ENCODE measurements around the gene STAT2. TPM values are rescaled to one million over a fixed set of nuclear protein-coding genes. Genes with fewer than 3 reads are reported as not detected.
"Not testable (repeated sequence)": the region's sequence is repeated elsewhere in the genome, so short reads cannot be mapped to it uniquely, and the experiment has no call there.

The STAT2 gene
- total and polyA plus RNA-seq, 10 of the 15 experiments (the other 5 are each of a cell fraction or from before 2014, with no cell fraction given) = 16.9 to 106 (median 77.9) TPM

DNA sequence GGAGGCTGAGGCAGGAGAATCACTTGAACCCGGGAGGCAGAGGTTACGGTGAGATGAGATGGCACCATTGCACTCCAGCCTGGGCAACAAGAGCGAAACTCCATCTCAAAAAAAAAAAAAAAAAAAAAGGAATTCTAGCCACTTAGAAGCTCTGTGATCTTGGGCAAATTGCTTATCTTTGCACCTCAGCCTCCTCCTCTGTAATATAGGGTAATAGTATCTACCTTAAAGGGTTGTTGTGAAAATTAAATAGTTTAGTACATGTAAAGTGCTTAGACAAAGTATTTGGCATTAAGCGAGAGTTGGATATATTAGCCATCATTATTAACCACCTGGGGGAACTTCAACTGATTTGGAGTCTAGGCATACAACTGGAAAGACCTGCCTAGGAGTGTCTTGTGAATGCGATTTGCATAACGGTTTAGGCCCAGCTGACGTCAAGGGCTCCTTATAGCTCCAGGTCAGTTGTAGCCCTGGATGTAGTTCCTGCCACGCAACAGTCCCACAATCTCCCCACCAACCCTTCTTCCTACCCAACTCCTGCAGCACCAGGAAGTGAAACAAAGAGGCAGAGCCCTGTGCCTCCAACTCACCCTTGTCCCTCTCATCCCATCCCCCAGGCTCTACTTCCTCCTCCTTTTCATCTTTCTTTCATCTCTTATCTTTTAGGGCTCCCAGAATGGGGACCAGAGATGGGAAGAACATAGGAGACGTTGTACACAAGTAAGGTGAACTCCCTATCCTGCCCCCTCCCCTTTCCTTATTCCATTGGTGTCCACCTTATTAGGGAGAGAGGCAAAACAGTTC, 23.3 kb downstream of the STAT2 start (continued):
- peak; percentile 93; the same call in 2 of the 3 replicates for TF ChIP-seq POU2F2 (IDR thresholded peaks at IDR 0.05; ENCODE audit: borderline replicate concordance, low read depth, low read length)
- TF ChIP-seq, protein P1, sequence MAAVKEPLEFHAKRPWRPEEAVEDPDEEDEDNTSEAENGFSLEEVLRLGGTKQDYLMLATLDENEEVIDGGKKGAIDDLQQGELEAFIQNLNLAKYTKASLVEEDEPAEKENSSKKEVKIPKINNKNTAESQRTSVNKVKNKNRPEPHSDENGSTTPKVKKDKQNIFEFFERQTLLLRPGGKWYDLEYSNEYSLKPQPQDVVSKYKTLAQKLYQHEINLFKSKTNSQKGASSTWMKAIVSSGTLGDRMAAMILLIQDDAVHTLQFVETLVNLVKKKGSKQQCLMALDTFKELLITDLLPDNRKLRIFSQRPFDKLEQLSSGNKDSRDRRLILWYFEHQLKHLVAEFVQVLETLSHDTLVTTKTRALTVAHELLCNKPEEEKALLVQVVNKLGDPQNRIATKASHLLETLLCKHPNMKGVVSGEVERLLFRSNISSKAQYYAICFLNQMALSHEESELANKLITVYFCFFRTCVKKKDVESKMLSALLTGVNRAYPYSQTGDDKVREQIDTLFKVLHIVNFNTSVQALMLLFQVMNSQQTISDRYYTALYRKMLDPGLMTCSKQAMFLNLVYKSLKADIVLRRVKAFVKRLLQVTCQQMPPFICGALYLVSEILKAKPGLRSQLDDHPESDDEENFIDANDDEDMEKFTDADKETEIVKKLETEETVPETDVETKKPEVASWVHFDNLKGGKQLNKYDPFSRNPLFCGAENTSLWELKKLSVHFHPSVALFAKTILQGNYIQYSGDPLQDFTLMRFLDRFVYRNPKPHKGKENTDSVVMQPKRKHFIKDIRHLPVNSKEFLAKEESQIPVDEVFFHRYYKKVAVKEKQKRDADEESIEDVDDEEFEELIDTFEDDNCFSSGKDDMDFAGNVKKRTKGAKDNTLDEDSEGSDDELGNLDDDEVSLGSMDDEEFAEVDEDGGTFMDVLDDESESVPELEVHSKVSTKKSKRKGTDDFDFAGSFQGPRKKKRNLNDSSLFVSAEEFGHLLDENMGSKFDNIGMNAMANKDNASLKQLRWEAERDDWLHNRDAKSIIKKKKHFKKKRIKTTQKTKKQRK (IDR thresholded peaks at IDR 0.05; ENCODE audit: low read depth, low read length) = no peak
- 0 out of 2 replicates have a peak, but pooled peaks have one; percentile 31 for TF ChIP-seq ATF7 (IDR thresholded peaks at IDR 0.05; ENCODE audit: low read depth)

DNA sequence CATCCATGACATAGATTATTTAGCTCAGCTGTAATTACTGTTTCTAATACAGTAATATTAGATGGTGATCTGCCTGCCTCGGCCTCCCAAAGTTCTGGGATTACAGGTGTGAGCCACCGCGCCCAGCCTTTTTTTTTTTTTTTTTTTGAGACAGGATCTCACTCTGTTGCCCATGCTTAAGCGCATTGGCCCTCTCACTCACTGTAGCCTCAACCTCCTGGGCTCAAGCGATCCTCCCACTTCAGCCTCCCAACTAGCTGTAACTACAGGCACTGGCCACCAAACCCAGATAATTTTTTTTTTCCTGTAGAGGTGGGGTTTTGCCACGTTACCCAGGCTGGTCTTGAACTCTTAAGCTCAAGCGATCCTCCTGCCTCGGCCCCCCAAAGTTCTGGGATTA, 24.4 kb downstream of the STAT2 start:
- H3K27me3 ChIP-seq (replicated peaks in 1 of 2; ENCODE audit: control insufficient read depth in 2 of 2, insufficient read depth in 2 of 2, low read length in 1 of 2); FAIRE-seq; H2AFZ ChIP-seq (ENCODE audit: control insufficient read depth, low read depth, low read length); intact Hi-C loops (cut with micrococcal nuclease; ENCODE audit: unreplicated experiment); H3K27ac ChIP-seq (ENCODE audit: control insufficient read depth, insufficient read depth); DNase-seq (ENCODE audit: low read depth, low spot score); BruUV-seq (replicated peaks); H3K4me3 ChIP-seq; H3K9me3 ChIP-seq (replicated peaks; ENCODE audit: control insufficient read depth, insufficient read depth, low read length); in situ Hi-C loops (cut with MboI); H3K4me2 ChIP-seq (ENCODE audit: control insufficient read depth, insufficient read depth); H3K9ac ChIP-seq (ENCODE audit: control insufficient read depth, insufficient read depth, low read length); H3K36me3 ChIP-seq (ENCODE audit: control insufficient read depth in 2 of 2, insufficient read depth in 2 of 2, low read length in 1 of 2); H4K20me1 ChIP-seq (ENCODE audit: control insufficient read depth, insufficient read depth); ATAC-seq: not testable (repeated sequence)
- ChIA-PET CTCF (interaction anchor here (0.7 to 1.4 kb wide), 4 partner anchors 9 to 128 kb away, joined by 3 to 7 read pairs (median 3); partner anchors contain the start of gene STAT2), POLR2A (interaction anchor here (0.6 to 11.4 kb wide), 10 partner anchors 9 to 486 kb away, joined by 3 to 140 read pairs (median 4); partner anchors contain the start of genes APOF, PA2G4, RNF41 and STAT2), RAD21 (ENCODE audit: unreplicated experiment) (interaction anchor here (4.6 kb wide), 1 partner anchor 24 kb away, joined by 47 read pairs; the partner anchor contains the start of gene STAT2), SMC1A (ENCODE audit: uncharacterized antibody, unreplicated experiment) (interaction anchor here (1.5 to 2.7 kb wide), 3 partner anchors 24 to 129 kb away, joined by 4 to 22 read pairs (median 10); partner anchors contain the start of genes STAT2 and TIMELESS)
- WGBS (ENCODE audit: insufficient coverage, insufficient replicate concordance, low lambda C conversion rate, missing lambda C conversion rate) = 98% methylated on average over 7 of the region's 8 CpGs
- H3K4me1 ChIP-seq (ENCODE audit: control insufficient read depth, insufficient read depth, low read length) = peaks cover 30% of the 10 kb centered on the region
- H3K79me2 ChIP-seq (ENCODE audit: control insufficient read depth, insufficient read depth, low read length) = peaks cover 14% of the 10 kb centered on the region

Data from GM12878 (cell line).